DMS79 (cell line): Measurements from ENCODE around the gene IGF2R.
"Not testable (repeated sequence)": the region's sequence is repeated elsewhere in the genome, so short reads cannot be mapped to it uniquely, and the experiment has no call there.

ENCODE experiments used
- DNase-seq: peaks from one replicate; lab custom pipeline; 2025; lab: John Stamatoyannopoulos, UW

IGF2R gene

DNA sequence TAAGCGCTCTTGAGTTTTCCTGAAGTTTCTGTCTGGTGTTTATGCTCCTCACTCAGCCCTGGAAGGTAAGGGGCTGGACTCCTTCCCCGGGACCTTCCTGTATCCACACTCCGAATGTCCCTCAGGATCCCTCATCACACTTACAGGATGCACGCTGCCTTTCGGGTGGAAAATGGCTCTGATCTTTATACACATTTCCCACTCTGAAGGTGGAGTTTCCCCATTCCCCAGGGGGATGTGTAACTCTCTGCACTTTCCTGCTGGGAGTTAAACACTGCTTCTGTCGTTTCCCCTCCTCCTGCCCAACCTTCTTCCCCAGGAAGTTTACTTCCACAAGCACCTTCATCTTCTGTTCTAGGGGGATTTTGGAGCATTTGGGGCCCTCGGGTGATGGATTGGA, 17.1 kb upstream of the IGF2R start:
- no peak for DNase-seq

DNA sequence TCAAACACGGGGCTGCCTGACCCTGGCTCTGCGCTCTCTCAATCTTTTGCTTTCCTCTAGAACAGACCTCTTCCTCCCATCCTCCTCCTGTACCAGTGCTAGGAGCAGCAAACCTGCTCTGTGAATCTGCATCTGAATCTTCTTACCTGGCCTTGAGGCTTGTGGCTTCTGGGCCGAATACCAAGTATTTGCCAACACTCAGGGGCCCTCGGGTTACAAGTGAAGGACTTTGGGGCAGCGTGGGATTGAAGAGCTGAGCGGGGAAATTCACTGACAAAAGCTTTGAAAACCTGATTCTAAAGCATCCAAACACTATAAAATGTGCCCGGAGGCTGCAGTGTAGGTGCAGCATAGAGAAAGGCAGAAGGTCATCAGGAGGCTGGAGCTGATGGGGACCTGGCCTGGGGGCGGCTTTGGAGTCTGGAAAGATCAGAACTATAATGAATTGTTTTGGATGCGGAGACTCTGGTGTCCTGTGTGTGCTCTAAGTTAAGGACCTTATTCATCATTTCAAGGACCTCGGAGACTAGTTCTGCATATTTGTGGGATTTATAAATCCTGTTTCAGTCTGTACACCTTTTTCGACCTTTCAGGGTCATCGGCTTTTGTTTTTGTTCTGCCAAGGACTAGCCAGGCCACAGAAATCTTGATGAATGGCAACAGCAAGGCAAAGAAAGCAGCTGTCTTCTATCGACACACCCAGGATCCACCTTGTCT, 16.4 kb upstream of the IGF2R start:
- DNase-seq: peak; percentile 35

DNA sequence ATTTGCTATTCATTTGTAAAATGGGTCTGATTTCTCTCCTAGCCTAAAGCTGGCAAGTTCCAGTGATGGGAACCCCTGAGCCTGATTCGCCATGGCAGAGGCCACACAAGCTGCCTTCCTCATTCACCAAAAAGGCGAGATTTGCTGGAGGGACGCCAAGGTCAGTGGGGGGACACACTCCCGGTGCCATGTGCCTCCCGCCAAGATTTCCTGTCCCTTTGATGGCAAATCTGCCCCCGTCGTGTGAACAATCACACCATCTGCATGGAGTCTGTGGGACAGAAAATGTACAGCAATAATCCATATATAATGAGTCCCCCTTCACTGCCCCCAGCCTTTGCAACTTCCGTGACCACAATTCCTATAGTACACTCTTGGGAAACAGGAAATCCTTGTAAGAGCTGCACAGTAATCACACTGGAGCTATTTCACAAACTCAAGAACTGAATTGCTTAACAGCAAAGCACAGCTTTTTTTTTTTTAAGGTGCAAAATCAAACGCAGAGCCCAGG, 15.7 kb upstream of the IGF2R start:
- no peak for DNase-seq

GRCh38 chr6:159955945-159956361, 12.9 kb upstream of the IGF2R start:
- DNase-seq: no peak

DNA sequence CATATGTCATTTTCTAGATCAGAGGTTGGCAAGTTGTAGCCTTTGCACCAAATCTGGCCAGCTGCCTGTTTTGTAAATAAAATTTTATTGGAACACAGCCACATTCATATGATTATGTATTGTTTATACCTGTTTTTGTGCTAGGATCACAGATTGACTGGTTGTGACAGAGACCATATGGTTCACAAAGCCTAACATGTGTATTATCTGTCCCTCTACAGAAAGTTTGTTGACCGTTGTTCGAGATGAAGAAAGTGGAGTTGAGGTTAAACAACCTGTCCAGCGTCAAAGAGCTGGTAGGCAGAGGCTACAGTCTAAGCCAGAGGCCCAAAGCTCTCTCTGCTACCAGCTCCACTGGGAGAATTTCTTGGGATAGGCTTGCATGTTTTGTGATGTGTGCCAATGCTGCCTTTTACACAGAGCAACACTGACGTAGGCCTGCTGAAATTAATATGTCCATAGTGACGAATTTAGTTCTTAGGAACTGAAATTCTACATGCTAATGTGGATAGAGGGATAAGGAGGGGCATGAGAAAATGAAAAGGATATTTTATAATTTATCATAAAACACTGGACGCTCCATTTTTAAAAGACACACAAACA, 11.7 kb upstream of the IGF2R start:
- DNase-seq: no peak

DNA sequence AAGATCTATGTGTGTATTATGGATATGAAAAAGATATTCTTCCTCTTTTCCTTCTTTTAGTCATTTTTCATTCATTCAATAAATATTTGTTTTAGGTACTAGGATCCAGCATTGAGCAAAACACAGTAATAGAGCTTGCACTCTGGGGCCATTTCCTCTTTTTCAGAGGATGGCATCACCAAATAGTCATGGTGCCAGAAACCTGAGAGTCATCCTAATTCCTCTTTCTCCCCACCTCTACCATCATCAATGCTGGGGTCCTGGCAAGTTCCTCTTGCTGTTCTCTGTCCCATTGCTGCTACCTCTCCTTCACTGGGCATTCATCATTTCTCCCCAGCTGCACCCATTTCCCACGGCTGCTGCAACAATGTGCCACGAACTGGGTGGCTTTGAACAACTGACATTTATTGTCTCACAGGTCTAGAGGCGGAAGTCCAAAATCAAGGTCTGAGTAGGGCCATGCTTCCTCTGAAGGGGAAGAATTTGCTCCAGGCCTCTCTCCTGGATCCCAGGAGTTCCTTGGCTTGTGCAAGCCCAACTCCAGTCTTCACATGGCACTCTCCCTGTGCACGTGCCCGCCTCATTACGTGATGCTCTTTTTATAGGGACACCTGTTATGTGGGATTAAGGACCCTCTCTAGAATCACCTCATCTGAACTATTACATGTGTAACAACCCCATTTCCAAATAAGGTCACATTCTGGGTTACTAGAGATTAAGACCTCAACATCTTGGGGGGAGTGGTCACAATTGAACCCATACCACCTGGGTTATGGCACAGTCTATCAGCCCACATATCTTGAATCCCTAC, 9.5 kb upstream of the IGF2R start:
- no peak for DNase-seq

GRCh38 chr6:159959976-159960384, 8.9 kb upstream of the IGF2R start:
- DNase-seq: no peak

- no peak for DNase-seq
These were observed 8.4 kb upstream of the IGF2R start for GRCh38 chr6:159960485-159960884.

DNA sequence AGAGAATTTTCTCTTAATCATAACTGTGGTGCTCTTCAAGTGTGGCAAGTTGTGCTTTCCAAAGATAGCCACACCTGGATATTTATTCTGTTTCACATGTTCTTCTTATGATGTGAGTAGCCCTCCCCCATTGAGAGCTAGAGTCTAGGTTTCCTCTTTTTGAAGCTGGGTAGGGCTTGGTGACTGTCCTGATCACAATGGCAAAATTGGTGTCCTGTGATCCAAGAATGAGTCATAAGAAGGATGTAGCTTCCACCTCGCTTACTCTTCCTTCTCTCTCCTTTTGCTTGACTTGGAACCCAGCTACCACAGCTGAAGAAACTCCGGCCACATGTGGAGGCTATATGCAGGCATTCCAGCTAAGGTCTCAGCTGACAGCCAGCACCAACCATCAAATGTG, 7.4 kb upstream of the IGF2R start:
- DNase-seq: no peak

DNA sequence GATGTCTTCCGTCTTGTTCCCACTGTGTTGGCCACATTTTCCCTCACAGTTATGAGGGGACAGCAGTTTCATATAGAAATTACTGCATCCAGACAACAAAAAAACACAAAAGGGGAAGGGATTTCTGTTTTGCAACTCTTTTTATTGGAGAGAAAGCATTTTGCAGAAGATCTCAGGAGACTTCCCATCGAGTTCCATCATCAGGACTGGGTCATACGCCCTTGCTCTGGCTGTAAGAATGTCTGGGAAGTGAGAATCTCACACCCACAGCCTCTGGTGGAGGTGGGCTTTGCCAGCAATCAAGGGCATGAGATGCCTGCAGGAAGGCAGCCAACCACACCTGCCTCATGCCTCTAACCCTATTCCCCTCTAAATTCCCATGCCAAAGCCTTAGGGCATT, 5.8 kb upstream of the IGF2R start:
- no peak for DNase-seq

DNA sequence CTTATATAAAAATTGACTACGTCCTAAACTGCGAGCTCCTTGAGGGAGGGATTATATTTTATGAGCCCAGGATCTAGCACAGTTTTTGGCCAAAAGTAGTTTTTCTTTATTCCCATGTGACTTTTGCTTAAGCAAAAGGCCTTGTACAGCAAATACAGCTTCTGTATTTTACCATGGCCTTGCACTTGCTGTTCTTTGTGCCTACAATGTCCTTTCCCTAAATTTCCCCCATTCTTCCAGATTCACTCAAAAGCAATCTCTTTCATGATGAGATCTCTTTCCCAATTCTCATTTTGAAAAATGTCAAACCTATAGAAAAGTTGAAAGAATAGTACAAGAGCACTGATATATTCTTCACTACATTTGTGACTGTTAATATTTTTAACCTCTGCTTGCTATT, 4.8 kb upstream of the IGF2R start:
- DNase-seq: no peak

DNA sequence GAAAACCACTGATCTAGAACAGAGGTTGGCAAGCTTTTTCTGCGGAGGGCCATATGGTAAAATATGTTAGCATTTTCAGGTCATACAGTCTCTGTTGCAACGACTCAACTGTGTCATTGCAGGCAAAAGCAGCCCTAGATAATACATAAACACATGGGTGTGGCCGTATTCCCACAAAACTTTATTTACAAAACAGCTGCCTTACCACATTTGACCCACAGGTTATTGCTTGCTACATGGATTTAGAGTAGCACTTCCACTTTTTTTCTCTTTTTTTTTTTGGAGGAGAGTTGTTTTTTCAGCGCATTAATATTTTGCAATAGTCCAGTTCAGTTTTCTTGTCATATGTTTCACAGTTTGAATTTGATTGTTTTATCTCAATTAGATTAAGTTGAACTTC, 2.5 kb upstream of the IGF2R start:
- DNase-seq: no peak

DNA sequence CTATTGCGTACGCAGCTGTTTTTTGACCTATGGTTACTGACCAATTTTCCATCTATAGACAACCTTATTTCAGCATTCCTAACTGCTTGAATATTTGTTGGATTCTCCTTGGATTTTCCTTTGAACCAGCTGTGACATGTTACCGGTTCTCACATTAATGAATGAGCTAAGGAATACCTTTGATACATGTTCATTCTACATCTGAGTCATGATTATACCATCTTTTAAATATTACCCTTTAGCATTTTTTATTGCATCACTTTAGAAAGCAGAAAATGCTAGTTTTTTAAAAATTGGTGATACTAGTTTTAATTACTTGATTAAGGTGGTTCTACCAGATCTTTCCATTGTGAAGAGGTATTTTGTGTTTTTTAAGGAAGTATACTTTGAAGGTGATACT, 1.9 kb upstream of the IGF2R start:
- no peak for DNase-seq

- not testable (repeated sequence) for DNase-seq
These were observed 1.3 kb upstream of the IGF2R start for GRCh38 chr6:159967621-159968020.

DNA sequence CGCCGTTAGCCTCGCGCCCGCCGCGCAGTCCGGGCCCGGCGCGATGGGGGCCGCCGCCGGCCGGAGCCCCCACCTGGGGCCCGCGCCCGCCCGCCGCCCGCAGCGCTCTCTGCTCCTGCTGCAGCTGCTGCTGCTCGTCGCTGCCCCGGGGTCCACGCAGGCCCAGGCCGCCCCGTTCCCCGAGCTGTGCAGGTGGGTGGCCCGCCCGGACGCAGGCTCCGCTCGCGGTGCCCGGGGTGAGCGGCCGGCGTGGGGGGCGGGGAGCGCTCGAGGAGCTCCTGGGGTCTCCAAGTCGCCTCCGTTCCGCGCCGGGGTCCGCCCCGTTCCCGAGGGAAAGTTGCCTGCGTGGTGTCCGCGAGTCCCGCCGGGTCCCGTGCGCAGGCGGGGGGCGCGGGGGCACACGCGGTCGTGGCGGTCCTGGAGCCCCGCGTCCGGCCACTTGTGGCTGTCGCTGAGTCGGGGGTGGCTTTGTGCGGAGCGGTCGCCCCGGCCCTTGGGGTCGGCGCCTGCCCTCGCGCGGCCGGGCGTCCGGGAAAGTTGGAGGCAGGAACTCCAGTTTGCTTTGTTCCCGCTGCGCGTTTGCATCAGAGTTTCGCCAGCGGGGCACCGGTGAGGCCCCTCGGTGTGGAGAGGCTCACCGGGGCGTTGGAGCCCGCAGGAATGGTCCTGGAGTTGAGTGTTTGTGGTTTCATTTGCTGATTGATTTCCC, 476 bp downstream of the IGF2R start:
- DNase-seq: no peak

GRCh38 chr6:159969921-159970320, 1.0 kb downstream of the IGF2R start:
- DNase-seq: peak; percentile 8

- DNase-seq: no peak
These were observed 1.8 kb downstream of the IGF2R start for GRCh38 chr6:159970659-159971063.

DNA sequence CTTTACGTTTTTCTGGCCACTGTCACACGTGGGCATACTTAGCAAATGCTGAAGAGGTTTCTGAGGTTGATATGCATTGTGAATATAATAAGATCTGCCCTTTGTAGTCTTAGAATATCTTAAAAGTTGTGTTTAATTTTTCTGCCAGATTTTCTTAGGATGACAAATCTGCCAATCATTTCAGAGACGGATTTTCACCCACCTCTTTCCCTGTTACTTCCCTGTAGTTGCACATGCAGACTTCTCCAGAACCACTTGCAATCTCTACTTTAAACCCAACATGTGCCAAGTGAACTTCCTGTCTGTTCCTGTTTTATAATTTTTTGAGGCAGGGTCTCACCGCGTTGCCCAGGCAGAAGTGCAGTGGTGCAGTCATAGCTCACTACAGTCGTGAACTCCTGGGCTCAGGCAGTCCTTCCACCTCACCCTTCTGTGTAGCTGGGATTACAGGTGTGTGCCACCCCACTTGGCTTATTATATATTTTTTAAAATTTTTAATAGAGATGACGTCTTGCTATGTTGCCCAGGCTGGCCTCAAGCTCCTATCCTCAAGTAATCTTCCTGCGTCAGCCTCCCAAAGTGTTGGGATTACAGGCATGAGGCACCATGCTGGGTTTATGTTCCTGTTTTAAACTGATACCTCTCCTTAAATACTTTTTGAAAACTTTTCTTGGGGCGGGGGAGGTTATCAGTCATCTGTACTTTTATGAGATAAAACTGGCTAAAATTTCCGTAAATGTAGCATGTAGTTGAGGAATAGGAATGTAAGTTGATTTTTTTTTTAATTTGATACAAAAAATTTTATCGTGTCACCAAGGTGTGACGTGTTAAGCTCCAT, 2.7 kb downstream of the IGF2R start:
- DNase-seq: no peak

GRCh38 chr6:159972506-159973268, 3.8 kb downstream of the IGF2R start:
- no peak for DNase-seq

GRCh38 chr6:159973406-159973805, 4.5 kb downstream of the IGF2R start:
- DNase-seq: no peak

GRCh38 chr6:159973951-159974350, 5.1 kb downstream of the IGF2R start:
- no peak for DNase-seq
